ENCODE results near the gene C10orf105.

The C10orf105 gene

DNA sequence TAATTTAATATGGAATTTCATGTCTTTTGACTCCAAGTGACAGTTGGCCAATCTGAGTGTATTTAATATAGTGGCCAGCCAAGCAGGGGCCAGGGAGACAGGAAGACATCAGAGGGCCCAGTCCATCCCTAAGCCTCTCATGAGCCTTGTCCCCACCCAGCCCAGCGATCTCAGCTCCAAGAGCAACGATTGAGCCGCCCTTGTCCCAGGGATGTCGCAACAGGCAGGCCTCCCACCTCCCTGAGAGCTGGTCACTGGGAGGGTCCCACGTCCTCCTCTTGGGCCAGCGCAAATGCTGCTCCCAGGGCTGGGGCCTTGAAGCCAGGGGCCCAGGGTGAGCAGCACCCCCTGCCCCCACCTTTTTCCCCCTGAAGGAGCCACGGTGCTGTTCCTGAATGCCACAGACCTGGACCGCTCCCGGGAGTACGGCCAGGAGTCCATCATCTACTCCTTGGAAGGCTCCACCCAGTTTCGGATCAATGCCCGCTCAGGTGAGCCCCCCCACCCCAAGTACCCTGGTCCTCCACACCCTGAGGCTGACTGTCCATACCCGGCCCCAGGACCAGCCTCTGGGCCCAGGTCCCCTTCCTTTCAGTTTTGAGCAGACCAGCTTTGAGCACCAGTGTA lies 29.4 kb downstream of the C10orf105 start:
- Mint-ChIP-seq H3K36me3 (ENCODE audit: low read depth) (peaks cover 5% of the 10 kb centered on the region), H3K27ac (no peak overlapping the region), H3K4me3 (no peak overlapping the region), H3K9me3 (peaks cover 12% of the 10 kb centered on the region), H3K27me3 (ENCODE audit: low read depth, poor library complexity) (peaks cover 5% of the 10 kb centered on the region), H3K4me1 (peaks cover 22% of the 10 kb centered on the region)
- no peak for DNase-seq
- TF ChIP-seq, protein P1, sequence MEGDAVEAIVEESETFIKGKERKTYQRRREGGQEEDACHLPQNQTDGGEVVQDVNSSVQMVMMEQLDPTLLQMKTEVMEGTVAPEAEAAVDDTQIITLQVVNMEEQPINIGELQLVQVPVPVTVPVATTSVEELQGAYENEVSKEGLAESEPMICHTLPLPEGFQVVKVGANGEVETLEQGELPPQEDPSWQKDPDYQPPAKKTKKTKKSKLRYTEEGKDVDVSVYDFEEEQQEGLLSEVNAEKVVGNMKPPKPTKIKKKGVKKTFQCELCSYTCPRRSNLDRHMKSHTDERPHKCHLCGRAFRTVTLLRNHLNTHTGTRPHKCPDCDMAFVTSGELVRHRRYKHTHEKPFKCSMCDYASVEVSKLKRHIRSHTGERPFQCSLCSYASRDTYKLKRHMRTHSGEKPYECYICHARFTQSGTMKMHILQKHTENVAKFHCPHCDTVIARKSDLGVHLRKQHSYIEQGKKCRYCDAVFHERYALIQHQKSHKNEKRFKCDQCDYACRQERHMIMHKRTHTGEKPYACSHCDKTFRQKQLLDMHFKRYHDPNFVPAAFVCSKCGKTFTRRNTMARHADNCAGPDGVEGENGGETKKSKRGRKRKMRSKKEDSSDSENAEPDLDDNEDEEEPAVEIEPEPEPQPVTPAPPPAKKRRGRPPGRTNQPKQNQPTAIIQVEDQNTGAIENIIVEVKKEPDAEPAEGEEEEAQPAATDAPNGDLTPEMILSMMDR (IDR thresholded peaks at IDR 0.05): no peak

DNA sequence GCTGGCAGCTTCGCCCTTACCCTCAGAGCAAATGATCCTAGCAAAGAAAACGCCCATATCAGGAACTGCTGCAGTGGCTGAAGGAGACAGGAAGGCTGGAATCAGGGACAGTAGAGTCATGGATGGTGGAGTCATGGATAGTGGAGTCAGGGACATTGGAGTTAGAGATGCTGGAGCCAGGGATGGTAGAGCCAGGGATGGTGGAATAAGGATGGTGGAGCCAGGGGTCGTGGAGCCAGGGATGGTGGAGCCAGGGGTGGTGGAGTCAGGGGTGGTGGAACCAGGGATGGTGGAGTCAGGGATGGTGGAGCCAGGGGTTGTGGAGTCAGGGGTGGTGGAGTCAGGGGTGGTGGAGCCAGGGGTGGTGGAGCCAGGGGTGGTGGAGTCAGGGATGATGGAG lies 31.3 kb downstream of the C10orf105 start:
- H3K27ac Mint-ChIP-seq: peak overlapping the region; percentile 85
- DNase-seq: no peak
- H3K4me1 Mint-ChIP-seq: peaks cover 15% of the 10 kb centered on the region
- H3K27me3 Mint-ChIP-seq (ENCODE audit: low read depth, poor library complexity): peaks cover under 1% of the 10 kb centered on the region
- TF ChIP-seq, protein P1 (IDR thresholded peaks at IDR 0.05): no peak
- peaks cover 12% of the 10 kb centered on the region for H3K9me3 Mint-ChIP-seq
- H3K4me3 Mint-ChIP-seq: no peak overlapping the region
- H3K36me3 Mint-ChIP-seq (ENCODE audit: low read depth): peaks cover 5% of the 10 kb centered on the region

DNA sequence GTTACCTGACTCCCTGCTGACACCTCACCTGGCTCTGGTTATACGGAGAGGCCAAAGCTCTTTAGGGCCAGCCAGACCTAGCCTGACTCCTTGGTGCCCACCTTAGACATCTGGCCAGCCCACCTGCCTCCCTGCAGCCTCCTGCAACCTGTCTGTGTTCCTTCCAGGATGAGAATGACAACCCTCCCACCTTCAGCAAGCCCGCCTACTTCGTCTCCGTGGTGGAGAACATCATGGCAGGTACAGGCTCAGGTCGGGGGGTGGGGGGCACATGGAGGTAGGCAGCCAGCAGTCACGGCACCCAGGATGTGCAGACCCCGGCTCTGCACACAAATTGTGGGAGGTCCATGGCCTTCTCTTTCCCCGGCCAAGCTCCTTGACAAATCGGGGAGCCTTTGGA lies 32.1 kb downstream of the C10orf105 start:
- Mint-ChIP-seq H3K4me1 (peaks cover 15% of the 10 kb centered on the region), H3K27ac (no peak overlapping the region), H3K27me3 (ENCODE audit: low read depth, poor library complexity) (peaks cover 9% of the 10 kb centered on the region), H3K4me3 (no peak overlapping the region), H3K36me3 (ENCODE audit: low read depth) (peaks cover 5% of the 10 kb centered on the region), H3K9me3 (peaks cover 12% of the 10 kb centered on the region)
- TF ChIP-seq, protein P1 (IDR thresholded peaks at IDR 0.05): no peak
- DNase-seq: no peak

DNA sequence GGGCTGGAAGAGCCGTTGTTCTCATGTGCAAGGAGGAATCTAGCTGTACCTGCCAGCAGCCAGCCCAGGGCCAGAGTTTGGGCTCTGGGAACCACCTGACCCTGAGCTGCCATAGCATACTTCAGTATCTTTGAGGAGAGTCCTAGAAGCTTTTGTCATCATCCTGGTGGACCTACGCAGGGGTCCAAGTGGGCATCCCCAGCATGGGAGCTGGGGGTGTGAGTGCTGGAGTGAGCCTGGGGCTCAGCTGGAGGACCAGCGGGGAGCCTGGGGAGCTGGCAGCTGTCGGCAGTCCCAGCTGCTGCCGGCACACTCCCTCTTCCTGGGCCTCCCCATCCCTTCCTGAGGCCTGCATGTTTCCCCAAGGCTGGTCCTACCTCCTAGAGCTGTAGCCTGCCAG lies 32.5 kb downstream of the C10orf105 start:
- H3K27me3 Mint-ChIP-seq (ENCODE audit: low read depth, poor library complexity): peaks cover 9% of the 10 kb centered on the region
- no peak overlapping the region for H3K4me3 Mint-ChIP-seq
- peaks cover 12% of the 10 kb centered on the region for H3K9me3 Mint-ChIP-seq
- H3K36me3 Mint-ChIP-seq (ENCODE audit: low read depth): peaks cover 5% of the 10 kb centered on the region
- peaks cover 15% of the 10 kb centered on the region for H3K4me1 Mint-ChIP-seq
- no peak for DNase-seq
- H3K27ac Mint-ChIP-seq: no peak overlapping the region
- TF ChIP-seq, protein P1 (IDR thresholded peaks at IDR 0.05): no peak

DNA sequence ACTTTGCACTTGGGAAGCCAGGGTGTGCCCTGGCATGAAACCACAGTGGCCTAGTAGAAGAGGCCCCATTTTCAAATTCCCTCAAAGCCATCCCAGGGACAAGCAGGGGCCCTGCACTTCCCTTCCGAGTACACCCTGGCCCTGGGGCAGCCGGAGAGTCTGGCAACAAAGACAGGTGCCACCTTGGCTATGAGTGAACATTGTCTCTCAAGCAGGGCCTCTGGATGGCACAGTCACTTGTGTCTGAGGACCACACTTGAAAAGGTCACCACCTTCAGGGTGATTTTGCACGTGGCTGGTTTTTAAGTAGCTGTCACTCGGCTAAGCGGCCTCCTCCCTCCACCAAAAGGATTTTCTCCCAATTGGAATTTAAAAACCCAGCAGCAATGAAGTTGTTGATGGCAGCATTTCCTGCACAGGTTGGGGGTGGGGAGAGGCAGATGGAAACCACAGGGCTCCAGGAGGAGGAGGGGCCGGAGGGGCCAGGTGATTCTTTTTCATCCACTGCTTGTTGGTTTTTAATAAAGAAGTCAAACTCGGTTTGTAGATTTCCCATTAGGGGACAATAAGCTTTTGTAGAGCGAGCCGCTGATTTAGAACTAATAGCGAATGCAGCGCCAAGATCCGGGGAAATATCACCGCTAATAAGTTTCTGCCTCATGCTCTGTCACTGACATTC lies 33.9 kb downstream of the C10orf105 start:
- no peak for DNase-seq
- peaks cover 7% of the 10 kb centered on the region for H3K9me3 Mint-ChIP-seq
- peaks cover 15% of the 10 kb centered on the region for H3K4me1 Mint-ChIP-seq
- peaks cover 5% of the 10 kb centered on the region for H3K36me3 Mint-ChIP-seq (ENCODE audit: low read depth)
- H3K4me3 Mint-ChIP-seq: no peak overlapping the region
- no peak overlapping the region for H3K27ac Mint-ChIP-seq
- TF ChIP-seq, protein P1 (IDR thresholded peaks at IDR 0.05): no peak
- peaks cover 15% of the 10 kb centered on the region for H3K27me3 Mint-ChIP-seq (ENCODE audit: low read depth, poor library complexity)
